Measurements from ENCODE around the gene SLC6A7.

The SLC6A7 gene

GRCh38 chr5:150190503-150190979 is 679 bp downstream of the SLC6A7 start:
- DNase-seq (ENCODE audit: low read depth in 3 of 3, low spot score in 1 of 3) = no peak

GRCh38 chr5:150190987-150191386 is 1.1 kb downstream of the SLC6A7 start:
- DNase-seq (ENCODE audit: low read depth in 3 of 3, low spot score in 1 of 3) = no peak

GRCh38 chr5:150192462-150192861 is 2.6 kb downstream of the SLC6A7 start:
- no peak for DNase-seq (ENCODE audit: low read depth in 3 of 3, low spot score in 1 of 3)

- DNase-seq (ENCODE audit: low read depth in 3 of 3, low spot score in 1 of 3) = no peak
These were observed 6.0 kb downstream of the SLC6A7 start for GRCh38 chr5:150195736-150196485.

GRCh38 chr5:150196514-150196913 is 6.7 kb downstream of the SLC6A7 start:
- DNase-seq (ENCODE audit: low read depth in 3 of 3, low spot score in 1 of 3) = no peak

- DNase-seq (ENCODE audit: low read depth in 3 of 3, low spot score in 1 of 3) = no peak
These were observed 7.1 kb downstream of the SLC6A7 start for GRCh38 chr5:150196986-150197385.

- no peak for DNase-seq (ENCODE audit: low read depth in 3 of 3, low spot score in 1 of 3)
These were observed 7.6 kb downstream of the SLC6A7 start for GRCh38 chr5:150197476-150197875.

- DNase-seq (ENCODE audit: low read depth in 3 of 3, low spot score in 1 of 3) = no peak
These were observed 12.6 kb downstream of the SLC6A7 start for GRCh38 chr5:150202501-150202900.

- DNase-seq (ENCODE audit: low read depth in 3 of 3, low spot score in 1 of 3) = no peak
These were observed 14.1 kb downstream of the SLC6A7 start for GRCh38 chr5:150203832-150204589.

- no peak for DNase-seq (ENCODE audit: low read depth in 3 of 3, low spot score in 1 of 3)
These were observed 14.7 kb downstream of the SLC6A7 start for GRCh38 chr5:150204590-150204960.

GRCh38 chr5:150206098-150206778 is 16.4 kb downstream of the SLC6A7 start:
- DNase-seq (ENCODE audit: low read depth in 3 of 3, low spot score in 1 of 3) = no peak

GRCh38 chr5:150206779-150207115 is 16.9 kb downstream of the SLC6A7 start:
- DNase-seq (ENCODE audit: low read depth in 3 of 3, low spot score in 1 of 3) = no peak

GRCh38 chr5:150208187-150209098 is 18.6 kb downstream of the SLC6A7 start:
- DNase-seq (ENCODE audit: low read depth in 3 of 3, low spot score in 1 of 3) = no peak

- DNase-seq (ENCODE audit: low read depth in 3 of 3, low spot score in 1 of 3) = no peak
These were observed 19.3 kb downstream of the SLC6A7 start for GRCh38 chr5:150209099-150209635.

- DNase-seq (ENCODE audit: low read depth in 3 of 3, low spot score in 1 of 3) = no peak
These were observed 20.8 kb downstream of the SLC6A7 start for GRCh38 chr5:150210644-150211043.

GRCh38 chr5:150211156-150212030 is 21.5 kb downstream of the SLC6A7 start:
- no peak for DNase-seq (ENCODE audit: low read depth in 3 of 3, low spot score in 1 of 3)

- no peak for DNase-seq (ENCODE audit: low read depth in 3 of 3, low spot score in 1 of 3)
These were observed 23.7 kb downstream of the SLC6A7 start for GRCh38 chr5:150213530-150213929.

GRCh38 chr5:150214289-150214688 is 24.4 kb downstream of the SLC6A7 start:
- no peak for DNase-seq (ENCODE audit: low read depth in 3 of 3, low spot score in 1 of 3)

Measured in stimulated activated CD4-positive, alpha-beta T cell treated with anti-CD3 and anti-CD28 coated beads, TNF-alpha, amount 100 ng/mL, for 1 hour (primary cell).